HEK293 (cell line): Measurements from ENCODE around the gene NT5DC3.
A peak's percentile ranks its signal among the peaks of the same experiment; 100 is the strongest.

Experiments
- BCL11A ChIP-seq: fragments of 450-650 bp; formaldehyde crosslinking; IDR thresholded peaks from 2 replicates; pipeline ENCODE4 v1.5.1; 2016; ENCODE audit warnings: low read depth, missing biosample characterization, missing genetic modification characterization
- HOXC10 ChIP-seq: sonication (generic); formaldehyde crosslinking; IDR thresholded peaks from 2 replicates; pipeline ENCODE4 v1.8.1; 2023; ENCODE audit warnings: mild to moderate bottlenecking, missing genetic modification reagents
- MZF1 ChIP-seq: fragments of 450-650 bp; formaldehyde crosslinking; IDR thresholded peaks from 2 replicates; pipeline ENCODE4 v1.5.1; 2017; ENCODE audit warnings: missing biosample characterization, missing genetic modification characterization, borderline replicate concordance
- SCRT1 ChIP-seq: fragments of 450-650 bp; formaldehyde crosslinking; IDR thresholded peaks from 2 replicates; pipeline ENCODE4 v1.5.1; 2016; ENCODE audit warnings: missing biosample characterization, missing genetic modification characterization, borderline replicate concordance
- SP7 ChIP-seq: fragments of 450-650 bp; formaldehyde crosslinking; IDR thresholded peaks from 2 replicates; pipeline ENCODE4 v1.5.1; 2016; ENCODE audit warnings: missing biosample characterization, missing genetic modification characterization
- ZFP3 ChIP-seq: fragments of 450-650 bp; formaldehyde crosslinking; IDR thresholded peaks from 2 replicates; pipeline ENCODE4 v1.5.1; 2016; ENCODE audit warnings: low read depth, missing biosample characterization, missing genetic modification characterization
- ZFP69B ChIP-seq: fragments of 450-650 bp; formaldehyde crosslinking; IDR thresholded peaks from 2 replicates; pipeline ENCODE4 v1.5.1; 2016; ENCODE audit warnings: missing biosample characterization, missing genetic modification characterization
- ZNF140 ChIP-seq: fragments of 450-650 bp; formaldehyde crosslinking; IDR thresholded peaks from 2 replicates; pipeline ENCODE4 v1.5.1; 2016; ENCODE audit warnings: missing biosample characterization, missing genetic modification characterization
- ZNF146 ChIP-seq: fragments of 450-650 bp; formaldehyde crosslinking; IDR thresholded peaks from 2 replicates; pipeline ENCODE4 v1.5.1; 2016; ENCODE audit warnings: missing biosample characterization, missing genetic modification characterization
- ZNF155 ChIP-seq: fragments of 450-650 bp; formaldehyde crosslinking; IDR thresholded peaks from 2 replicates; pipeline ENCODE4 v1.5.1; 2016; ENCODE audit warnings: missing biosample characterization, missing genetic modification characterization
- ZNF184 ChIP-seq: fragments of 450-650 bp; IDR thresholded peaks from 2 replicates; pipeline ENCODE4 v1.5.1; 2018; ENCODE audit warnings: missing biosample characterization, mild to moderate bottlenecking, missing genetic modification characterization
- ZNF202 ChIP-seq: fragments of 450-650 bp; formaldehyde crosslinking; IDR thresholded peaks from 2 replicates; pipeline ENCODE4 v1.5.1; 2016; ENCODE audit warnings: missing biosample characterization, missing genetic modification characterization, borderline replicate concordance
- ZNF248 ChIP-seq: fragments of 450-650 bp; formaldehyde crosslinking; IDR thresholded peaks from 2 replicates; pipeline ENCODE4 v1.5.1; 2017; ENCODE audit warnings: missing biosample characterization, missing genetic modification characterization
- ZNF266 ChIP-seq: fragments of 450-650 bp; formaldehyde crosslinking; IDR thresholded peaks from 2 replicates; pipeline ENCODE4 v1.5.1; 2016; ENCODE audit warnings: missing biosample characterization, missing genetic modification characterization, low read depth
- ZNF341 ChIP-seq: fragments of 450-650 bp; formaldehyde crosslinking; IDR thresholded peaks from 2 replicates; pipeline ENCODE4; 2016; ENCODE audit warnings: low read depth, missing biosample characterization, missing genetic modification characterization
- ZNF366 ChIP-seq: fragments of 450-650 bp; formaldehyde crosslinking; conservative IDR thresholded peaks from 2 replicates; pipeline ENCODE4 v1.5.1; 2016; ENCODE audit warnings: missing biosample characterization, missing genetic modification characterization
- ZNF394 ChIP-seq: fragments of 450-650 bp; formaldehyde crosslinking; IDR thresholded peaks from 2 replicates; pipeline ENCODE4 v1.5.1; 2016; ENCODE audit warnings: missing biosample characterization, missing genetic modification characterization, mild to moderate bottlenecking, moderate library complexity, borderline replicate concordance
- ZNF585B ChIP-seq: fragments of 450-650 bp; formaldehyde crosslinking; IDR thresholded peaks from 2 replicates; pipeline ENCODE4 v1.5.1; 2016; ENCODE audit warnings: missing biosample characterization, missing genetic modification characterization
- ZNF701 ChIP-seq: fragments of 450-650 bp; formaldehyde crosslinking; IDR thresholded peaks from 2 replicates; pipeline ENCODE4 v1.5.1; 2016; ENCODE audit warnings: missing biosample characterization, missing genetic modification characterization
- ZNF777 ChIP-seq: fragments of 450-650 bp; formaldehyde crosslinking; IDR thresholded peaks from 2 replicates; pipeline ENCODE4 v1.5.1; 2017; ENCODE audit warnings: missing biosample characterization, missing genetic modification characterization, borderline replicate concordance
- ZNF791 ChIP-seq: fragments of 450-650 bp; formaldehyde crosslinking; IDR thresholded peaks from 2 replicates; pipeline ENCODE4 v1.5.1; 2016; ENCODE audit warnings: missing biosample characterization, missing genetic modification characterization
- ZNF792 ChIP-seq: fragments of 450-650 bp; formaldehyde crosslinking; IDR thresholded peaks from 2 replicates; pipeline ENCODE4 v1.5.1; 2016; ENCODE audit warnings: missing biosample characterization, missing genetic modification characterization
- ZSCAN16 ChIP-seq: fragments of 450-650 bp; formaldehyde crosslinking; IDR thresholded peaks from 2 replicates; pipeline ENCODE4 v1.5.1; 2016; ENCODE audit warnings: missing biosample characterization, missing genetic modification characterization
- TF ChIP-seq, protein P1 (sequence below): fragments of 450-650 bp; formaldehyde crosslinking; IDR thresholded peaks from 2 replicates; pipeline ENCODE4 v1.5.1; 2016; ENCODE audit warnings: missing biosample characterization, missing genetic modification characterization, borderline replicate concordance
- TF ChIP-seq, protein P2 (sequence below): fragments of 450-650 bp; formaldehyde crosslinking; IDR thresholded peaks from 2 replicates; pipeline ENCODE4 v1.5.1; 2016; ENCODE audit warnings: missing biosample characterization, missing genetic modification characterization
- TF ChIP-seq, protein P3 (sequence below): fragments of 450-650 bp; formaldehyde crosslinking; IDR thresholded peaks from 2 replicates; pipeline ENCODE4 v1.5.1; 2016; ENCODE audit warnings: missing biosample characterization, missing genetic modification characterization, low read depth
- TF ChIP-seq, protein P4 (sequence below): fragments of 450-650 bp; IDR thresholded peaks from 2 replicates; pipeline ENCODE4 v1.5.1; 2018; ENCODE audit warnings: missing biosample characterization, missing genetic modification characterization

NT5DC3 gene

DNA sequence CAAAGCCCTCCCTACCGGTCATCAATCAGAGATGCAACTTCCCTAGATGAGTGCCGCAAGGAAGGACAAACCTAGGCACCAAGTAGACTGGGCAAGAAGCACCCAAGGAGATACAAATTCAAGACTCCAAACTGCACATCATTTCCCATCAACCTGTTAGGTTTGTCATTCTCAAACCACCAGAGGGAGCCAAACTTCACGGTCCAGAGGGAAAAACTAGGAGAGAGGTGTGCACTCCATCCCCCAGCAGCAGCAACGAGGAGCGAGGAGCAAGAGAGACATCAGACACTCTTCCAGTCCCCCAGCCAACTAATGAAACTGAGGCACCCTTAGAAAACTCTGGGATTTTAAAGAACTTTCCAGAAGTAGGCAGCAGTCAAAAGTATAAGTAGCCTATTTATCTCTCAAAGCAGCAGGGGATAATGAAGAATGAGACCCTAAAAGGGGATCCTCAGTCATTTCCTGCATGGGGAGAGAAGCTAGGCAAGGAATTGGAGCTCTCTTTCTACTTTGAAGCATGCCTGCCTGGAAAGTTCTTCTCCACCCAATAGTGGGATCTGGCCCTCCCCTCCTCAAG, 37.0 kb upstream of the NT5DC3 start (continued):
- TF ChIP-seq, protein P1, sequence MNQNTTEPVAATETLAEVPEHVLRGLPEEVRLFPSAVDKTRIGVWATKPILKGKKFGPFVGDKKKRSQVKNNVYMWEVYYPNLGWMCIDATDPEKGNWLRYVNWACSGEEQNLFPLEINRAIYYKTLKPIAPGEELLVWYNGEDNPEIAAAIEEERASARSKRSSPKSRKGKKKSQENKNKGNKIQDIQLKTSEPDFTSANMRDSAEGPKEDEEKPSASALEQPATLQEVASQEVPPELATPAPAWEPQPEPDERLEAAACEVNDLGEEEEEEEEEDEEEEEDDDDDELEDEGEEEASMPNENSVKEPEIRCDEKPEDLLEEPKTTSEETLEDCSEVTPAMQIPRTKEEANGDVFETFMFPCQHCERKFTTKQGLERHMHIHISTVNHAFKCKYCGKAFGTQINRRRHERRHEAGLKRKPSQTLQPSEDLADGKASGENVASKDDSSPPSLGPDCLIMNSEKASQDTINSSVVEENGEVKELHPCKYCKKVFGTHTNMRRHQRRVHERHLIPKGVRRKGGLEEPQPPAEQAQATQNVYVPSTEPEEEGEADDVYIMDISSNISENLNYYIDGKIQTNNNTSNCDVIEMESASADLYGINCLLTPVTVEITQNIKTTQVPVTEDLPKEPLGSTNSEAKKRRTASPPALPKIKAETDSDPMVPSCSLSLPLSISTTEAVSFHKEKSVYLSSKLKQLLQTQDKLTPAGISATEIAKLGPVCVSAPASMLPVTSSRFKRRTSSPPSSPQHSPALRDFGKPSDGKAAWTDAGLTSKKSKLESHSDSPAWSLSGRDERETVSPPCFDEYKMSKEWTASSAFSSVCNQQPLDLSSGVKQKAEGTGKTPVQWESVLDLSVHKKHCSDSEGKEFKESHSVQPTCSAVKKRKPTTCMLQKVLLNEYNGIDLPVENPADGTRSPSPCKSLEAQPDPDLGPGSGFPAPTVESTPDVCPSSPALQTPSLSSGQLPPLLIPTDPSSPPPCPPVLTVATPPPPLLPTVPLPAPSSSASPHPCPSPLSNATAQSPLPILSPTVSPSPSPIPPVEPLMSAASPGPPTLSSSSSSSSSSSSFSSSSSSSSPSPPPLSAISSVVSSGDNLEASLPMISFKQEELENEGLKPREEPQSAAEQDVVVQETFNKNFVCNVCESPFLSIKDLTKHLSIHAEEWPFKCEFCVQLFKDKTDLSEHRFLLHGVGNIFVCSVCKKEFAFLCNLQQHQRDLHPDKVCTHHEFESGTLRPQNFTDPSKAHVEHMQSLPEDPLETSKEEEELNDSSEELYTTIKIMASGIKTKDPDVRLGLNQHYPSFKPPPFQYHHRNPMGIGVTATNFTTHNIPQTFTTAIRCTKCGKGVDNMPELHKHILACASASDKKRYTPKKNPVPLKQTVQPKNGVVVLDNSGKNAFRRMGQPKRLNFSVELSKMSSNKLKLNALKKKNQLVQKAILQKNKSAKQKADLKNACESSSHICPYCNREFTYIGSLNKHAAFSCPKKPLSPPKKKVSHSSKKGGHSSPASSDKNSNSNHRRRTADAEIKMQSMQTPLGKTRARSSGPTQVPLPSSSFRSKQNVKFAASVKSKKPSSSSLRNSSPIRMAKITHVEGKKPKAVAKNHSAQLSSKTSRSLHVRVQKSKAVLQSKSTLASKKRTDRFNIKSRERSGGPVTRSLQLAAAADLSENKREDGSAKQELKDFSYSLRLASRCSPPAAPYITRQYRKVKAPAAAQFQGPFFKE (tag by site-specific recombination), result no peak
- TF ChIP-seq ZNF792 (tag by site-specific recombination), result no peak
- TF ChIP-seq ZNF341 (tag by site-specific recombination), result no peak
- no peak for TF ChIP-seq BCL11A (tag by site-specific recombination)
- TF ChIP-seq ZNF394 (tag by site-specific recombination), result no peak
- TF ChIP-seq ZNF202 (tag by site-specific recombination), result no peak
- no peak for TF ChIP-seq ZFP3 (tag by site-specific recombination)
- no peak for TF ChIP-seq ZNF777 (tag by site-specific recombination)
- TF ChIP-seq, protein P2, sequence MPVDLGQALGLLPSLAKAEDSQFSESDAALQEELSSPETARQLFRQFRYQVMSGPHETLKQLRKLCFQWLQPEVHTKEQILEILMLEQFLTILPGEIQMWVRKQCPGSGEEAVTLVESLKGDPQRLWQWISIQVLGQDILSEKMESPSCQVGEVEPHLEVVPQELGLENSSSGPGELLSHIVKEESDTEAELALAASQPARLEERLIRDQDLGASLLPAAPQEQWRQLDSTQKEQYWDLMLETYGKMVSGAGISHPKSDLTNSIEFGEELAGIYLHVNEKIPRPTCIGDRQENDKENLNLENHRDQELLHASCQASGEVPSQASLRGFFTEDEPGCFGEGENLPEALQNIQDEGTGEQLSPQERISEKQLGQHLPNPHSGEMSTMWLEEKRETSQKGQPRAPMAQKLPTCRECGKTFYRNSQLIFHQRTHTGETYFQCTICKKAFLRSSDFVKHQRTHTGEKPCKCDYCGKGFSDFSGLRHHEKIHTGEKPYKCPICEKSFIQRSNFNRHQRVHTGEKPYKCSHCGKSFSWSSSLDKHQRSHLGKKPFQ (tag by site-specific recombination), result no peak
- TF ChIP-seq SCRT1 (tag by site-specific recombination), result peak; percentile 90; the same call in 1 of the 2 replicates
- peak; percentile 76 for TF ChIP-seq ZNF366
- no peak for TF ChIP-seq ZNF585B (tag by site-specific recombination)
- TF ChIP-seq HOXC10, result no peak
- TF ChIP-seq ZNF146 (tag by site-specific recombination), result no peak
- TF ChIP-seq, protein P3, sequence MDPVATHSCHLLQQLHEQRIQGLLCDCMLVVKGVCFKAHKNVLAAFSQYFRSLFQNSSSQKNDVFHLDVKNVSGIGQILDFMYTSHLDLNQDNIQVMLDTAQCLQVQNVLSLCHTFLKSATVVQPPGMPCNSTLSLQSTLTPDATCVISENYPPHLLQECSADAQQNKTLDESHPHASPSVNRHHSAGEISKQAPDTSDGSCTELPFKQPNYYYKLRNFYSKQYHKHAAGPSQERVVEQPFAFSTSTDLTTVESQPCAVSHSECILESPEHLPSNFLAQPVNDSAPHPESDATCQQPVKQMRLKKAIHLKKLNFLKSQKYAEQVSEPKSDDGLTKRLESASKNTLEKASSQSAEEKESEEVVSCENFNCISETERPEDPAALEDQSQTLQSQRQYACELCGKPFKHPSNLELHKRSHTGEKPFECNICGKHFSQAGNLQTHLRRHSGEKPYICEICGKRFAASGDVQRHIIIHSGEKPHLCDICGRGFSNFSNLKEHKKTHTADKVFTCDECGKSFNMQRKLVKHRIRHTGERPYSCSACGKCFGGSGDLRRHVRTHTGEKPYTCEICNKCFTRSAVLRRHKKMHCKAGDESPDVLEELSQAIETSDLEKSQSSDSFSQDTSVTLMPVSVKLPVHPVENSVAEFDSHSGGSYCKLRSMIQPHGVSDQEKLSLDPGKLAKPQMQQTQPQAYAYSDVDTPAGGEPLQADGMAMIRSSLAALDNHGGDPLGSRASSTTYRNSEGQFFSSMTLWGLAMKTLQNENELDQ, result no peak
- no peak for TF ChIP-seq ZNF791 (tag by site-specific recombination)
- no peak for TF ChIP-seq ZNF266 (tag by site-specific recombination)
- TF ChIP-seq ZNF184 (tag by site-specific recombination), result no peak
- TF ChIP-seq ZSCAN16 (tag by site-specific recombination), result no peak
- TF ChIP-seq ZFP69B (tag by site-specific recombination), result no peak
- peak; percentile 83 for TF ChIP-seq MZF1 (tag by site-specific recombination)
- no peak for TF ChIP-seq ZNF140 (tag by site-specific recombination)
- no peak for TF ChIP-seq ZNF155 (tag by site-specific recombination)
- TF ChIP-seq, protein P4, sequence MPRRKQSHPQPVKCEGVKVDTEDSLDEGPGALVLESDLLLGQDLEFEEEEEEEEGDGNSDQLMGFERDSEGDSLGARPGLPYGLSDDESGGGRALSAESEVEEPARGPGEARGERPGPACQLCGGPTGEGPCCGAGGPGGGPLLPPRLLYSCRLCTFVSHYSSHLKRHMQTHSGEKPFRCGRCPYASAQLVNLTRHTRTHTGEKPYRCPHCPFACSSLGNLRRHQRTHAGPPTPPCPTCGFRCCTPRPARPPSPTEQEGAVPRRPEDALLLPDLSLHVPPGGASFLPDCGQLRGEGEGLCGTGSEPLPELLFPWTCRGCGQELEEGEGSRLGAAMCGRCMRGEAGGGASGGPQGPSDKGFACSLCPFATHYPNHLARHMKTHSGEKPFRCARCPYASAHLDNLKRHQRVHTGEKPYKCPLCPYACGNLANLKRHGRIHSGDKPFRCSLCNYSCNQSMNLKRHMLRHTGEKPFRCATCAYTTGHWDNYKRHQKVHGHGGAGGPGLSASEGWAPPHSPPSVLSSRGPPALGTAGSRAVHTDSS, result no peak
- TF ChIP-seq ZNF248 (tag by site-specific recombination), result no peak
- TF ChIP-seq ZNF701, result no peak
- TF ChIP-seq SP7 (tag by site-specific recombination), result 0 out of 2 replicates have a peak, but pooled peaks have one; percentile 29
